HG03280 (cell line): Measurements from ENCODE around the gene XPR1.

Source experiments
- ATAC-seq: cut with Tn5 transposase; IDR thresholded peaks from one replicate; pipeline ENCODE4 v1.9.1; 2021; ENCODE audit warnings: mild to moderate bottlenecking, moderate library complexity; ENCODE audit not compliant: unreplicated experiment

XPR1 gene

GRCh38 chr1:180926164-180926981 is 294.6 kb downstream of the XPR1 start:
- ATAC-seq, result no peak

GRCh38 chr1:180927348-180927747 is 295.5 kb downstream of the XPR1 start:
- ATAC-seq, result no peak

DNA sequence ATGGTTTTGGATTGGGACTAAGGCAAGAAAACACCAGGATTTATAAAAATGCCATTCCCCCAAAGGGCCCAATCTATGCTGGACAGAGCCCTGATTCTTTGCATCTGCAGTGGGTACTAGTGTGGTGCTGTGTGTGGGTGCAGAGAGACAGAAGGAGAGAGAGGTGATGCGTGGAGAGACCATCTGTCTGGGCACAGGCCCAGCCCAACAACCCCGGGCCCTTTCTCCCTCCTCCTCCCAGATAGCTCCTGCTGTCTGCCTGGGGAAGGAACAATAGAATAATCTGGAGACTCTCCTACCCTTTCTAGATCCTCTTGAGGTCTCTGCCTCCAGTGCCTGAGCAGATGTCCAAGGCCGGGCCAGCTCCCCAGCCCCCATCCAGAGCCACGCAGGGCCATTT is 296.0 kb downstream of the XPR1 start:
- ATAC-seq, result no peak

DNA sequence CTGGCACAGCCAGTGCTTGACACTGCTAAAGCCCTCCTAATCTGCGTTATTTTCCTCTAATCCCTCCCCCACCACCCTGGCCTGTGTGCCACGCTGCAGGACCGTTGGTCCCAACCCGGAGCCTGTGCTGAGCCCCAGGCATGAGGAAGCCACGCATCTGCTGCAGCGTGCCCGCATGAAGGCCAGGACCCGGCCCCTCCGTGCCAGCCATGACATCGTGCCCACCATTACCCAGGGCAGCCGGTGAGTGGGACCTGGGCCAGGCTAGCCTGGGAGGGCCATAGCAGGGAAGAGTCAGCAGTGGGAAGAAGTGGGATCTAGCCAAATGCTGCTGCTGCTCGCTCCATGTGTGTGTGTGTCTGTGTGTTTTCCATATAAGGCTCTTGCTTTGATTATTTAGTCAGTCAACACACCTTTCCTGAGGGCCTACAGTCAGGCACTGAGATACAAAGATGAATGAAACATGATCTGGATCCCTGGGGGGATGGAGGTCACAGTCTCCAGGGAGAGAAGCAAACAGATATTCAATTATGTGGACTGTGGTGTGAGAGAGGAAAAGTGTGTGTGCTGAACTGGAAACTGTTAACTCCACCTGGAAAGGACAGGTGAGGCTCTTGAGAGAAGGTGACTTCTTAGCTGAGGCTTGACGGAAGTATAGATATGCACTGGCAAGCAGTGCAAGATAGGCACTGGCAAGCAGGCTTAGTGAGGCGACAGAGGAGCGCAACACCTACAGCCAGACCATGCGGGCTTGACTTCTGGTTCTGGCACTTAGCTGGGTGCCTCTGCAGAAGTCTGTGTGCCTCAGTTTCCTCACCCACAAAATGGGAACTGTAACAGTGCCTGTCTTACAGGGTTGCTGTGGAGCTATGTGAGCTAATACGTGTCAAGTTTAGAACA is 296.8 kb downstream of the XPR1 start:
- no peak for ATAC-seq

DNA sequence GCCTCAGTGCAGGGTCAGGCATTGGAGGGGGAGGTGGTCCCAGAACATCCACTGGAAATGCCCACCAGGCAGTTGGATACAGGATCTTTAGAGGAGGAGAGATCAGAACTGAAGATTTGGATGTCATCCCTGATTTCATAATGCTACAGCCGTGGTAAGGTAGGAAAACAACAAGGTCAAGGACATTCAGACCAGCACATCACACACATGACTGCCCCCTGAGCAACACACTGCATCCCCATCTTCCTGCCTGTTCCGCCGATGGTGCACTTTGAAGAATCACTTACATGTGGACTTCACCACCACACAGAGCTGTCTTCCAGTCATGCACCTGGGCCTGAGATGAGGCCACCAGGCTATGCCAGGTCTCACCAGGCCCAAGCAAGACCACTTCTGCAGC is 297.6 kb downstream of the XPR1 start:
- ATAC-seq, result no peak

DNA sequence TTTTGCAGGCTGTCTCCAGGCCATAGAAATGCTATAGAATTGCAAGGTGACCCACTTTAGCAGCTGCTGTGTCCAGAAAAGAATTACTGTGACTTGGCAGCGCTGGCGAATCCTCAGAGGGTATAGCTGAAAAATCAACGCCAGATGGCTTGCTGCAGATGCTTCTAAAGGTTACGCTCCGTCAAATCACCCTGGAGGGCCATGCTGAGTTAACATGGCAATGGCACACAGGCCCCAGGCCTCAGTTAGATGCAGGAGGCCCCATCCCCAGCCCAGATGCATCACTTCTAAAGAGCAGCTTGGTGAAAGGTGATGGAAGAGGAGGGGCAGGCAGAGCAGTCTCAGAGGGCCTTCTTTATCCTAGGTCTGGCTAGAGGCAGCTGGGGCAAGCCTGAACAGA is 298.9 kb downstream of the XPR1 start:
- no peak for ATAC-seq

DNA sequence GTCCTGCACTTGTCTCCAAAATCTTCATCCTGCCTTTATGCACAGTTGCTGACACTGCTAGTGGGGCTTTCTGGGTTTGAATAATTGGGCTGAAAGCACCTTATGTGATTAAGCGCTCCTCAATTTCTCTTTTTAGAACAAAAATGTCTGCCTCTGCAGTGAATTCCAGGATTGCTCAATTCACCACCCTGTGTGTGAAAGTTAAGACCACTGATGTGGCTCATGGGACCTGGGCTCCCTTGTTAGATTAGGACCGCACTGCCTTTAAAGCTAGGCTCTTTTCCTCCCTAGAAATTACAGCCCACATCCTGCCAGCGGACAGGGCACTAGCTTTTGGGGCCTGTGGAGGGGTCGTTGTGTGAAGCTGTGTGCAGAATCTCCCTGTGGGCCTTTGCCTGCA is 299.7 kb downstream of the XPR1 start:
- ATAC-seq, result no peak

GRCh38 chr1:180932378-180932777 is 300.6 kb downstream of the XPR1 start:
- ATAC-seq, result no peak

DNA sequence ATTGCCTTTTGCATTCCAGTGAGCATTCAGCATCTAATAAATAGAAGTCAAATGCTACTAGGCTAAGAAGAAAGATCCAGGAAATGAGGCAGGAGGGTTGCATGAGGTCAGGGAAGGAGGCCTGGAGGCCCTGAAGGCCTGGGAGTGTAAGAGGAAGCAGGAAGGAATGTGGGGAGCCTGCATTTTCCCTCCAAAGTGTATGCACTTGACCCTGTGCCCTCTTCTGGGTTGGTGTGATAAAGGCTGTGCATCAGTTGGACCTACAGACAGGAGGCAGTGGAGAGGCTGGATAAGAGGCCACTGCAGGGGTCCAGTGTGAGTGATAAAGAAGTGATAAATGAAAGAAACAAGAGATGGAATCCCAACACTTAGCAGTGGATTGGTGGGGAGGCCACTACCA is 301.3 kb downstream of the XPR1 start:
- ATAC-seq, result no peak

- no peak for ATAC-seq
These were observed 302.7 kb downstream of the XPR1 start for GRCh38 chr1:180934563-180934962.

- ATAC-seq, result no peak
These were observed 303.7 kb downstream of the XPR1 start for GRCh38 chr1:180935326-180936109.

DNA sequence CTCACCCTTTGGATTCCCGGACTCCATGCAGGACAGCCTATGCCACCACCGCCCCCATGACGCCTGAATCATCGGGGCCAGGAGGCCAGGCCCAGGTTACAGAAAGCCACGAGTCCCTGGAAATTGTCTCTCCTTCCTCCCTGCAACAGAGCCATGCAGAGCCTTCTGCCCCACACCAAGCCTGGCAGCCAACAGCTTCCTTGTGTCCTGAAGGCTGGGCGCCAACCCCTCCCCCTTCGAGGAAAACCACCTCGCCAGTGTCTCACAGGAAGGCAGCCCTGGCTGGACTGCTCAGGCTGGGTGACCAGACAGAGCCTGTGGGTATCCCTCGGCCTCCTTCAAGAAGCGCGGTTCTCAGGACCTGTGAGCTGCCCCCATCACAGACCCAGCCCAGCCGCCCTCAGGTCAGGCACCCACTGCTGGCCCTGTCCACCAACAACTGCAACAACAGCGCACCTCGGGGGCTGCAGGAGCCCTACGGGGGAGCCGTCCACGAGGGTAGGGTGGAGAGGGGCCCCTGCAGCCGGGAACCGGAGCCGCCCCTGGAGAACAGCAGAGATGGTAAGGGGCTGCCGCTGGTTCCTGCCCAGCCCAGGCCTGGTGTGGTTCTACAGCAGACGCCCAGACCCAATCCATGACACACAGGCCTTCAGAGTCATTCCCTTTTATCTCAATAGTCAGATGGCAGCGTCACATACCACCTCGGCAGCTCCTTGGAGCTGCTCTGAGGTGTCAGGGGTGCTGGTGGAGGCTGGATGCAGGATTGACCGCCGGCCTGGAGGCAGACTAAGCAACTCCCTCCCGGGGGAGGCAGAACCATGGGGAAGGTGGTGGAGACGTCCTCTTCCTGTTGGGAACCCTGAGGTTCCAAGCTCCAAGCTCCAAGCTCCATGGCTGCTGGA is 304.5 kb downstream of the XPR1 start:
- ATAC-seq, result no peak

- ATAC-seq, result no peak
These were observed 305.2 kb downstream of the XPR1 start for GRCh38 chr1:180937012-180937372.

GRCh38 chr1:180937624-180938225 is 305.9 kb downstream of the XPR1 start:
- ATAC-seq, result no peak

- no peak for ATAC-seq
These were observed 307.4 kb downstream of the XPR1 start for GRCh38 chr1:180939073-180939710.

GRCh38 chr1:180939711-180940103 is 307.9 kb downstream of the XPR1 start:
- ATAC-seq, result no peak
